ENCODE results near the gene SYNE1.
"Not testable (repeated sequence)": the region's sequence is repeated elsewhere in the genome, so short reads cannot be mapped to it uniquely, and the experiment has no call there.

Gene SYNE1

GRCh38 chr6:152625213-152625612 is 11.9 kb downstream of the SYNE1 start:
- DNase-seq: no peak

- not testable (repeated sequence) for DNase-seq
These were observed 22.4 kb downstream of the SYNE1 start for GRCh38 chr6:152614776-152615175.

GRCh38 chr6:152609125-152609670 is 28.0 kb downstream of the SYNE1 start:
- DNase-seq: no peak

GRCh38 chr6:152605941-152606340 is 31.2 kb downstream of the SYNE1 start:
- peak; percentile 25 for DNase-seq

- DNase-seq: peak; percentile 42
These were observed 31.8 kb downstream of the SYNE1 start for GRCh38 chr6:152605342-152605741.

GRCh38 chr6:152603911-152604310 is 33.3 kb downstream of the SYNE1 start:
- no peak for DNase-seq

- DNase-seq: no peak
These were observed 37.1 kb downstream of the SYNE1 start for GRCh38 chr6:152600022-152600421.

GRCh38 chr6:152598901-152599537 is 38.1 kb downstream of the SYNE1 start:
- peak; percentile 7 for DNase-seq

GRCh38 chr6:152598421-152598820 is 38.7 kb downstream of the SYNE1 start:
- DNase-seq: peak; percentile 3

GRCh38 chr6:152596726-152597125 is 40.4 kb downstream of the SYNE1 start:
- DNase-seq: no peak

GRCh38 chr6:152595499-152595898 is 41.7 kb downstream of the SYNE1 start:
- DNase-seq: peak; percentile 11

- DNase-seq: no peak
These were observed 42.5 kb downstream of the SYNE1 start for GRCh38 chr6:152594701-152595100.

GRCh38 chr6:152588456-152588855 is 48.7 kb downstream of the SYNE1 start:
- no peak for DNase-seq

- no peak for DNase-seq
These were observed 49.7 kb downstream of the SYNE1 start for GRCh38 chr6:152587473-152587872.

- no peak for DNase-seq
These were observed 51.9 kb downstream of the SYNE1 start for GRCh38 chr6:152585236-152585635.

GRCh38 chr6:152583888-152584287 is 53.3 kb downstream of the SYNE1 start:
- DNase-seq: no peak

- no peak for DNase-seq
These were observed 60.6 kb downstream of the SYNE1 start for GRCh38 chr6:152576525-152576924.

- DNase-seq: peak; percentile 2
These were observed 61.5 kb downstream of the SYNE1 start for GRCh38 chr6:152575621-152576150.

GRCh38 chr6:152575161-152575560 is 62.0 kb downstream of the SYNE1 start:
- no peak for DNase-seq

GRCh38 chr6:152573762-152574161 is 63.4 kb downstream of the SYNE1 start:
- DNase-seq: no peak

GRCh38 chr6:152572338-152573088 is 64.6 kb downstream of the SYNE1 start:
- DNase-seq: no peak

GRCh38 chr6:152571943-152572337 is 65.2 kb downstream of the SYNE1 start:
- no peak for DNase-seq

GRCh38 chr6:152571089-152571488 is 66.1 kb downstream of the SYNE1 start:
- DNase-seq: no peak

All from fibroblast of upper back skin (primary cell).